SKM-1 treated with dmso at 0.1 percent for 144 hours (cell line): Measurements from ENCODE around the gene TMEM30A.
A peak's percentile ranks its signal among the peaks of the same experiment; 100 is the strongest.

ENCODE experiments used
- DNase-seq: peaks from one replicate; lab custom pipeline; 2025; ENCODE audit not compliant: unreplicated experiment; lab: John Stamatoyannopoulos, UW

The TMEM30A gene

GRCh38 chr6:75220357-75220756, 64.2 kb downstream of the TMEM30A start:
- no peak for DNase-seq

DNA sequence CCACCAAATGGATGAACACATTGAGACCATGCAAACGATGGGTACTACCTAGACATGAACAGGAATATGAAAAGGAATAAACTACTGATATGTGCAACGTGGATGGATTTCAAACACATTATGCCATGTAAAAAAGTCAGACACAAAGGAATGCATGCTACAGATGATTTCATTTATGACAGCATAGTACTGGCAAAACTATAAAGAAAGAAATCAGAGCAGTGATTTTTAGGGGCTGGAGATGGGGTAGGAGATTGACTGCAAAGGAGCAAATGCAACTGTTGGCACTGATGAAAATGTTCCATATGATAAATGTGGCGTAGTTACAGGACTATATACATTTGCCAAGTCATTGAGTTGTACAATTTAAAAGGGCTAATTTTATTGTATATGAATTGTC, 65.3 kb downstream of the TMEM30A start:
- DNase-seq: no peak

DNA sequence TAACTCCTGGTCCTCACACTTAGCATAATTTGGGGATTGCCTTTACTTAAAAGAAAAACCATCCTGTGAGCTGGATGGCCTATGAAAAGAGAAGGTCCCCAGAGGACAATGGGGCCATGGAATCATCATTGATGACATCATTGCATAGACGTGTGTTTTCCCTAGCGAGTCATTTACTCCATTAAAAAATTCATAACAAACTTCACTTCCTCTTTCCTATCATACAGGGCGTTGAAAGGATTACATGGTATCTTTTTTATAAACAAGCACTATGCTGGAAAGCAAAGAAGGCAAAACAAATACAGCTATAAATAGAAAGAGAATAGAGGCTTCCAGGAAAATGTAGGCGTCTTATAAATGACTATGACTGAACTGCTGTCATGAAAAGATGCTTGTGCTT, 67.4 kb downstream of the TMEM30A start:
- DNase-seq: no peak

- DNase-seq: no peak
Observed at GRCh38 chr6:75215291-75215690, 69.3 kb downstream of the TMEM30A start.

GRCh38 chr6:75213732-75214131, 70.9 kb downstream of the TMEM30A start:
- DNase-seq: no peak

DNA sequence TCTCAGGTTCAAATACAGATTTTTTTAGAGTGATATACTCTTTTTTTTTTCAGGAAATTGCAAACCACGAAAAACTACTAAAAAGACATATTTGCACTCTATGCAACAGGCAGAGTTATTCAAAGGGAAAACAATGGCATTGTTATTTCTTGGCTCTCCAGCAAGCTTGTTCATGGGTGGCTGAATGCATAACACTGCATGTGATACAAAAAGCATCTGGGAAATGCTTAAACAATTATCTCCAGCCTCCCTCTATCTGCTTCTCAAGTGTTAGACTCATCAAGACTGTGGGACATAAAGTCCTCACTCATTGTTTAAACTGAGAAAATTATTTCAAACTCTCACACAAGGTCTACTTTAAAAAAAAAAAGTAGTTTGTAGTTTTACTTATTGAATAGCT, 71.5 kb downstream of the TMEM30A start:
- no peak for DNase-seq

- DNase-seq: no peak
Observed at GRCh38 chr6:75211920-75212590, 72.5 kb downstream of the TMEM30A start.

GRCh38 chr6:75210885-75211739, 73.5 kb downstream of the TMEM30A start:
- DNase-seq: peak; percentile 46

GRCh38 chr6:75209184-75209723, 75.3 kb downstream of the TMEM30A start:
- DNase-seq: no peak

GRCh38 chr6:75208298-75209183, 76.1 kb downstream of the TMEM30A start:
- DNase-seq: peak; percentile 70

DNA sequence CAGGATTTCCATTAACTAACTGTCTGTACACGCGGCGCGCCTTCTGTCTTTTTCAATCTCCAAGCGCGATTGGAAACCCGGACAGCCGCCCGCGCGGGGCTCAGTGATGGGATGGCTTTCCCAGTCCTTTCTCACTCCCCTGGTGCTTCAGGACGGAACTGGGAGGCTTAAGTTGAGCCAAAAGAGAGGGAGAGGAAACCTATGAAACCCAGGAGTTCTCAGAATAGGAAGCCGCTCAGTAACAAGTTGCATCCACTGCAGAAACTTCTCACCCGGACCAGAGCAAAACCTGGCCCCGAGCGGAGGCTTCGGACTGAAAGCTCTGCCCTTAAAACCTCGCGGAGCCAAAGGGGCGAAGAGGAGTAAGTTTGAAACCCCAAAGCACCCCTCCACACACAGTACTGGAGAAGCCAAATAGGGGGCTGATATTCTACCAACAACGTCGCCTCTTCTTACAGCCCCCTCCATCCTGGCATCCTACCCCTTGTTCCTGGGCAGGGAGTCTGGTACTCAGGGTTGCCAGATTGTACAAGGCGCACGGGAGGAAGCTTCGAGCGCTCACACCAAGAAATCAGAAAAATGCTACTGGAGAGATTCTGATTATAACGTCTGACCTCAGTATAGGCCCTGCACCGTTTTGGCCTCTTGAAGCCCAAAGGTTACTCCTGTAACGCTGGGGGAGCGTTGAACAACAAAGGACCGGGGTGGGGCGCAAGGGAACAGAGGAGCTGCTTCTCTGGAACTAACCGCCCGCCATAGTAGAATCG, 77.8 kb downstream of the TMEM30A start:
- no peak for DNase-seq

DNA sequence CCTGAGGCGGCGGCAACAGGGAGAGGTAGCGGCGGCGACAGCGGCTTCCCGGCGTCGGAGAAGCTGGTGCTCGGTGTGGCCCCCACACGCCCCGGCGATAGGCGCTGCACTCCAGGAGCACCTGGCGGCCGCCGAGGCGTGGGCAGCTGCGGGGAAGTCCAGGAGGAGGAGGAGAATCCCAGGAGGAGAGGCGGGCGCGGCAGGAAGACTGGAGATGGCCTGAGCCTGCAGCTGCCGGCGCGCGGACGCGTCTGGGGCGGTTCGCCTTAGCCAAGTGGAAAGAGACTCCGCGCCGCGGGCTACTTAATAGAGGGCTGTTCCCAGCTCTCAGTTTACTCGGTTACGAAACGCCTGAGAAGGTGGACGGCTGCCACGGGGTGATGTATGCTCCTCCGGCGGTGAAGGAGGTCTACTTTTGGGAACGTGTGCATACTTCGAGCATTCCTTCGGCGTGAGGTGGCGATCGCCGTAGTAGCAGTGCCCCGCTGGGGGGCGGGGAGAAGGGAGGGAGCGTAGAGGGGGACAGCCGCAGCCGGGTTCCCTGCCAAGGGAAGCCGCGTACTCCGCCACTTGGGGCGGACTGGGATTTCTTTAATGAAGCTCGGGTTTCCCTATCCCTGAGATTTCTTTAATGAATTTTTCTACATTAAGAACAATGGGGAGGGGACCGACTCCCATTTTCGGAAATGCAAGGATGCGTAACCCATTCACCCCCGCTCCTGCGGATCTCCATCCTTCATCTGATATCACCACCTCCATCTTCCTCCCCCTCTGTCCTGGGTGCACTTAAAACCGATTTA, 78.6 kb downstream of the TMEM30A start, which contains the start of gene COL12A1:
COL12A1 (minus strand) TSS at position 278 of the 800 bp plus-strand sequence. CDS start 3,261 bp downstream, outside the sequence.
- no peak for DNase-seq

DNA sequence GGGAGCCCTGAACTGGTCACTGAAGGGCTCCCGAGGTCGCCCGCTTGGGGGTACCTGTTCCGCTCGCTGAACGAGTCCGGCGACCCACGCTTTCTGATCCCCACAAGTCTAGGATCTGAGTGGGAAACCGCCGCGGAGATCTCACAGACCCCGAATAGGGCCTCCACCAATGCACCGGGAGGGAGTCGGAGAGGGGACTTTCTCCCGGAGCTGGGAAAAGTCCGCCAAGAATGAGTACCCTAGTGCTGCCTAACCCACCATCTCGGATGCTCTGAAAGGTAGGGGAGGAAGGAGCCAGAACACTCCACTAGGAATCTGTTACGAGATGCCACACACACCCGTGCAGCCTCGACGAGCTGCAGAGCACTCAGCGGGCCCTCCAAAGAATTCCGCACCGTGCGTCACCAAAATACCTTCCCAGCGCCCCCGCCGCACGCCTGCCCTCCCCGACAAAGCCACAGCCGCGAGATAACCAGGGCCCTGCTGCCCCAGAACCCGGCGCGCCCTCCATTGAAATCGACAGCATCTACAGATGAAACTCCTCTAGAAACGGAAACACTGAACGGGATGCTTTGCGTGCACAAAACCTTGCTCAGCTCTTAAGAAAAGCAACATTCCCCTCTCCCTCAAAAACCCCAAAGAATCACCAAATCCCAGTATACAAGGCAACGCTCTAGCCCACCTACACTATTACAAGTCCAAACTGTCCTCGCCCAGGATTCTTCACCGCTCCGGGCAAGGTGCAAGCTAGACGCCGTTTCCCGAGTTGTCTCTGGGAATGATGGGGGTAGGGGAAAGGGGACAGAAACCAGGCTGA, 79.4 kb downstream of the TMEM30A start:
- DNase-seq: no peak

GRCh38 chr6:75204217-75204958, 80.2 kb downstream of the TMEM30A start:
- peak; percentile 59 for DNase-seq

DNA sequence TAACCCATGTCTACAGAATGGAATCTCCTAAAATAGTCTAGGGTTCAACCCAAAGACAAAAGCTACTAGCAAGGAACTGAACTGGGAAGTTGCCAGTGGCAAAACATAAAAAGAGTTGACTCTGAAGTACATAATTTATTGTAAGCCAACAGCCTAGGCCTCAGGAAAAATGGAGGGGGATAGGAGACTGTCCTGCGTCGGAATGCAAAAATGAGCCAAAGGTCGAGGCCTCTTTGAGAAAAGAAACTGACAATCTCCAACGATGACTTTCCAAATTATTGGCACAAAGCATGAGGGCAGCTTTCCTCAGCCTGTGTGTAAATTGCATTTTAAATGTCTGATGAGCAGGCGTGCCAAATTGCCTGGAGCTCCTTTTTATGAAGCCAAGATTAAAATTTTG, 80.9 kb downstream of the TMEM30A start:
- no peak for DNase-seq
